Endothelial cell of umbilical vein (primary cell): ENCODE measurements around the gene AHNAK2. TPM values are rescaled to one million over a fixed set of nuclear protein-coding genes. Genes with fewer than 3 reads are reported as not detected.

ENCODE experiments used
- BruUV-seq: library from RNA; stranded (reverse); fragments of 400-500 nt; replicated peaks from 2 replicates; lab custom pipeline; 2021; lab: Mats Ljungman, UMichigan
- CTCF ChIA-PET: fragments of 300-600, 350-600 bp; sonication (Branson Sonifier 250); formaldehyde crosslinking; loops from one replicate; lab custom pipeline; 2021; ENCODE audit warnings: antibody characterized with exemption, inconsistent platforms; lab: Charles Lee
- POLR2A ChIA-PET: fragments of 300-600, 350-600 bp; sonication (Branson Sonifier 250); formaldehyde crosslinking; loops from one replicate; lab custom pipeline; 2021; ENCODE audit warnings: antibody characterized with exemption, inconsistent platforms; lab: Charles Lee
- DNase-seq: peaks from one replicate; pipeline ENCODE4 v3.0.0-alpha.2; 2011; ENCODE audit warnings: low read depth, low spot score
- FAIRE-seq: peaks from 2 replicates; lab custom pipeline; 2011; peaks lifted over from hg19 to GRCh38; lab: Jason Lieb, UNC
- H2AFZ ChIP-seq: 2 replicates; pipeline ENCODE4 v1.6.0; 2012; ENCODE audit warnings: low read depth, low read length, control low read depth, inconsistent platforms
- H3K27ac ChIP-seq: 2 replicates; pipeline ENCODE4 v1.5.1; 2011; ENCODE audit warnings: low read depth, mild to moderate bottlenecking, control low read depth, low read length, moderate library complexity; ENCODE audit not compliant: insufficient read depth
- H3K27me3 ChIP-seq, 2 experiments: 2 replicates each; pipeline versions ENCODE4 v1.6.0 to v1.6.1; 2011; ENCODE audit warnings: low read length in 2 of 2, mixed read lengths in 1 of 2; ENCODE audit not compliant: control insufficient read depth in 2 of 2, insufficient read depth in 2 of 2
- H3K36me3 ChIP-seq, 2 experiments: 2 replicates in 1 of 2; 3 replicates in 1 of 2; pipeline ENCODE4 v1.5.1; 2011; ENCODE audit warnings: low read length in 2 of 2, mild to moderate bottlenecking in 1 of 2, moderate library complexity in 1 of 2; ENCODE audit not compliant: control insufficient read depth in 2 of 2, insufficient read depth in 2 of 2; ENCODE audit errors: extremely low read depth in 1 of 2
- H3K4me1 ChIP-seq: 3 replicates; pipeline ENCODE4 v1.5.1; 2011; ENCODE audit warnings: mild to moderate bottlenecking, low read length; ENCODE audit not compliant: control insufficient read depth, insufficient read depth; ENCODE audit errors: extremely low read depth
- H3K4me2 ChIP-seq: 2 replicates; pipeline ENCODE4 v1.6.1; 2011; ENCODE audit warnings: low read length, control low read depth, mixed read lengths; ENCODE audit not compliant: insufficient read depth
- H3K4me3 ChIP-seq, 3 experiments: fragments of 200-600 bp in 1 of 3; sonication (generic), shearing (Covaris generic) in 1 of 3; replicated peaks in 1 of 3; 2 replicates each; pipeline ENCODE4 v1.5.1; 2011 to 2016; ENCODE audit warnings: control low read depth in 3 of 3, low read length in 3 of 3, mild to moderate bottlenecking in 2 of 3, inconsistent platforms in 1 of 3, low read depth in 1 of 3, moderate library complexity in 1 of 3; ENCODE audit not compliant: insufficient read depth in 1 of 3
- H3K79me2 ChIP-seq: 2 replicates; pipeline ENCODE4 v1.6.0; 2012; ENCODE audit warnings: low read length, inconsistent platforms; ENCODE audit not compliant: control insufficient read depth, insufficient read depth
- H3K9ac ChIP-seq: replicated peaks from 2 replicates; pipeline ENCODE3; 2011; ENCODE audit warnings: low read length, control low read depth; ENCODE audit not compliant: insufficient read depth; ENCODE audit errors: extremely low read depth
- H3K9me1 ChIP-seq: replicated peaks from 3 replicates; pipeline ENCODE4 v1.6.0; 2011; ENCODE audit warnings: mild to moderate bottlenecking, low read length; ENCODE audit not compliant: control insufficient read depth, insufficient read depth; ENCODE audit errors: extremely low read depth
- H3K9me3 ChIP-seq: replicated peaks from 2 replicates; pipeline ENCODE4 v1.5.1; 2012; ENCODE audit warnings: low read length, inconsistent platforms; ENCODE audit not compliant: control insufficient read depth, insufficient read depth
- H4K20me1 ChIP-seq: replicated peaks from 2 replicates; pipeline ENCODE3; 2011; ENCODE audit warnings: mild to moderate bottlenecking, low read length; ENCODE audit not compliant: control insufficient read depth, insufficient read depth; ENCODE audit errors: extremely low read depth
- CTCF ChIP-seq, 2 donors: IDR thresholded peaks; 1 replicate in 1 of 2; 2 replicates in 1 of 2; pipeline ENCODE4 v1.5.1; 2011; ENCODE audit warnings: low read length in 2 of 2, mild to moderate bottlenecking in 2 of 2, moderate library complexity in 2 of 2, control low read depth in 1 of 2, inconsistent platforms in 1 of 2, low read depth in 1 of 2; ENCODE audit not compliant: insufficient read depth in 1 of 2; ENCODE audit errors: extremely low read depth in 1 of 2
- EZH2 ChIP-seq: IDR thresholded peaks from 2 replicates; pipeline ENCODE4 v1.6.1; 2012; ENCODE audit warnings: borderline replicate concordance, low read depth, mild to moderate bottlenecking, moderate library complexity, low read length, inconsistent platforms; ENCODE audit not compliant: severe bottlenecking
- FOS ChIP-seq: IDR thresholded peaks from 2 replicates; pipeline ENCODE4 v1.6.1; 2011; ENCODE audit warnings: mild to moderate bottlenecking, low read length, moderate library complexity, borderline replicate concordance; ENCODE audit not compliant: insufficient read depth
- GATA2 ChIP-seq: IDR thresholded peaks from 2 replicates; pipeline ENCODE4 v1.7.0; 2011; ENCODE audit warnings: low read depth, mild to moderate bottlenecking, moderate library complexity, mixed read lengths, low read length; ENCODE audit not compliant: insufficient read length, insufficient read depth
- JUN ChIP-seq: IDR thresholded peaks from 2 replicates; pipeline ENCODE4 v1.6.1; 2011; ENCODE audit warnings: borderline replicate concordance, low read depth; ENCODE audit not compliant: insufficient read length, insufficient read depth
- MAX ChIP-seq: IDR thresholded peaks from 2 replicates; pipeline ENCODE4 v1.6.1; 2011; ENCODE audit not compliant: insufficient read depth, insufficient read length
- MYC ChIP-seq: IDR thresholded peaks from one replicate; pipeline ENCODE4 v1.6.1; 2011; ENCODE audit warnings: mild to moderate bottlenecking, low read depth, low read length
- POLR2A ChIP-seq: IDR thresholded peaks from 2 replicates; pipeline ENCODE4 v1.6.1; 2012; ENCODE audit warnings: low read depth, mild to moderate bottlenecking, control low read depth, low read length
- POLR2AphosphoS5 ChIP-seq: IDR thresholded peaks from 2 replicates; pipeline ENCODE4 v1.6.1; 2012; ENCODE audit warnings: low read depth, mild to moderate bottlenecking, control low read depth, low read length, moderate library complexity; ENCODE audit not compliant: insufficient read depth
- dilution Hi-C: fragments of 300-500 bp; cut with MboI; formaldehyde crosslinking; loops from one replicate; pipeline ENCODE4 v1.15.0; 2019; ENCODE audit warnings: low sequenced_read_pairs; ENCODE audit not compliant: extremely low pct_ligation_motif_present
- intact Hi-C: fragments of 100-400 bp; cut with micrococcal nuclease; formaldehyde crosslinking; loops from one replicate; pipeline ENCODE4 v1.10.0; 2022
- polyA plus RNA-seq, 4 experiments: library from polyadenylated mRNA; depleted of rRNA in 3 of 4; stranded (reverse) in 3 of 4; unstranded in 1 of 4; fragments of >200 nt; gene quantifications; 2 replicates each; pipeline versions ENCODE4 v1.2.1 to v1.2.3, GENCODE V29; 2011 to 2012; ENCODE audit warnings: missing spikeins in 1 of 4
- total RNA-seq: library from RNA; stranded (reverse); gene quantifications from 2 replicates; pipeline ENCODE4 v1.2.3, GENCODE V29; 2021

Gene AHNAK2
- total and polyA plus RNA-seq, 2 donors (not counting 3 experiments of a cell fraction or from before 2014, with no cell fraction given), result 17.7 to 68.7 TPM

GRCh38 chr14:105026033-105026785 is 48.0 kb upstream of the AHNAK2 start:
- peaks cover 44% of the 10 kb centered on the region for H3K4me1 ChIP-seq
- peak overlapping the region; percentile 19 for H3K9ac ChIP-seq
- peaks cover 2% of the 10 kb centered on the region for H3K79me2 ChIP-seq
- CTCF ChIA-PET, result interaction anchor here (0.7 to 1.6 kb wide), 6 partner anchors 10 to 56 kb away, joined by 3 to 7 read pairs (median 4); no protein-coding TSS in a partner anchor
- BruUV-seq, result no TSS peak
- H3K9me3 ChIP-seq, result peaks cover 2% of the 10 kb centered on the region
- POLR2A ChIA-PET, result no interaction called here
- no peaks in the 10 kb centered on the region for H3K36me3 ChIP-seq
- peak overlapping the region; percentile 79 for H3K4me2 ChIP-seq
- FAIRE-seq (peak; percentile 93), DNase-seq (peak; percentile 88)
- H3K27me3 ChIP-seq, result no peaks in the 10 kb centered on the region
- H4K20me1 ChIP-seq, result no peaks in the 10 kb centered on the region
- peak overlapping the region; percentile 70 for H3K27ac ChIP-seq
- TF ChIP-seq GATA2, result no peak
- no peak for TF ChIP-seq MAX
- TF ChIP-seq JUN, result peak; percentile 97
- no peak for TF ChIP-seq EZH2
- no peak for TF ChIP-seq CTCF (IDR thresholded peaks at IDR 0.05; ENCODE audit: extremely low read depth in 1 of 2, insufficient read depth in 1 of 2, low read depth in 1 of 2, low read length in 2 of 2)
- no peak for TF ChIP-seq POLR2A
- peak; percentile 92 for TF ChIP-seq FOS
- TF ChIP-seq MYC, result no peak
- TF ChIP-seq POLR2AphosphoS5, result peak; percentile 64
- intact Hi-C loops, result loop anchor here (2.0 kb wide), 1 partner anchor 19 kb away; no protein-coding TSS in a partner anchor
- no peaks in the 10 kb centered on the region for H3K9me1 ChIP-seq
- no peak overlapping the region for H3K4me3 ChIP-seq
- H2AFZ ChIP-seq, result no peak overlapping the region
- dilution Hi-C loops, result no loop called here
